AG04449 (cell line): Measurements from ENCODE around the gene MED13L.

Source experiments
- CTCF ChIA-PET: fragments of 350-600 bp; formaldehyde crosslinking; extraction: SDS; loops from one replicate; lab custom pipeline; 2021; ENCODE audit warnings: antibody characterized with exemption; lab: Yijun Ruan, JAX
- POLR2A ChIA-PET: fragments of 400-600, 350-600 bp; formaldehyde crosslinking; extraction: SDS; loops from one replicate; lab custom pipeline; 2020; ENCODE audit warnings: antibody characterized with exemption, inconsistent platforms; lab: Yijun Ruan, JAX
- DNase-seq: peaks from one replicate; pipeline ENCODE4 v3.0.0-alpha.2; 2010; ENCODE audit warnings: low read depth, low spot score
- H3K4me3 ChIP-seq: 2 replicates; pipeline ENCODE4 v1.5.1; 2011; ENCODE audit warnings: low read depth, mild to moderate bottlenecking, control low read depth, low read length
- TF ChIP-seq, protein P1 (sequence below): IDR thresholded peaks from one replicate; pipeline ENCODE4 v1.5.1; 2011; ENCODE audit warnings: mild to moderate bottlenecking, moderate library complexity, low read length, control low read depth, inconsistent platforms; ENCODE audit not compliant: insufficient read depth; ENCODE audit errors: missing control alignments

MED13L gene

DNA sequence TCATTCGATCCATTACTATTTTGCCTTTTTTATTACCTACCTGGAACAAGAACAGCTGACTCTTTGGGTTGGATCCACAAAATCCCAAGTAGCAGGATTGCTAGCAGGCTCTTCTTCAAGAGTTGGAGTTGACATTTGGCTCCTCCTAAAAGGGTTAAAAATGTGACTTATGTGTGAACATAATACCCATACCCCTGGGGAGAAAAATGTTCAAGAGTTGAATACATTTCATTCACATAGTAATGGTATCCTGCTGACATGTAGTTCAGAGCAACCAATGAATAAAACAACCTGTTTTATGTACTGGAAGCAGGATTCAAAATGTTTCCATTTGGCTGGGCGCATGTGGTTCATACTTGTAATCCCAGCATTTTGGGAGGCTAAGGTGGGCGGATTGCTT, 264.7 kb downstream of the MED13L start:
- CTCF ChIA-PET = interaction anchor here (1.2 to 2.1 kb wide), 3 partner anchors 11 to 697 kb away, joined by 3 to 7 read pairs (median 3); no protein-coding TSS in a partner anchor
- POLR2A ChIA-PET = interaction anchor here (0.6 kb wide), 1 partner anchor 670 kb away, joined by 3 read pairs; no protein-coding TSS in a partner anchor
- TF ChIP-seq, protein P1, sequence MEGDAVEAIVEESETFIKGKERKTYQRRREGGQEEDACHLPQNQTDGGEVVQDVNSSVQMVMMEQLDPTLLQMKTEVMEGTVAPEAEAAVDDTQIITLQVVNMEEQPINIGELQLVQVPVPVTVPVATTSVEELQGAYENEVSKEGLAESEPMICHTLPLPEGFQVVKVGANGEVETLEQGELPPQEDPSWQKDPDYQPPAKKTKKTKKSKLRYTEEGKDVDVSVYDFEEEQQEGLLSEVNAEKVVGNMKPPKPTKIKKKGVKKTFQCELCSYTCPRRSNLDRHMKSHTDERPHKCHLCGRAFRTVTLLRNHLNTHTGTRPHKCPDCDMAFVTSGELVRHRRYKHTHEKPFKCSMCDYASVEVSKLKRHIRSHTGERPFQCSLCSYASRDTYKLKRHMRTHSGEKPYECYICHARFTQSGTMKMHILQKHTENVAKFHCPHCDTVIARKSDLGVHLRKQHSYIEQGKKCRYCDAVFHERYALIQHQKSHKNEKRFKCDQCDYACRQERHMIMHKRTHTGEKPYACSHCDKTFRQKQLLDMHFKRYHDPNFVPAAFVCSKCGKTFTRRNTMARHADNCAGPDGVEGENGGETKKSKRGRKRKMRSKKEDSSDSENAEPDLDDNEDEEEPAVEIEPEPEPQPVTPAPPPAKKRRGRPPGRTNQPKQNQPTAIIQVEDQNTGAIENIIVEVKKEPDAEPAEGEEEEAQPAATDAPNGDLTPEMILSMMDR = no peak
- no peak overlapping the region for H3K4me3 ChIP-seq
- DNase-seq = no peak

GRCh38 chr12:116011217-116011616, 266.3 kb downstream of the MED13L start:
- ChIA-PET CTCF (interaction anchor here (1.7 to 2.1 kb wide), 2 partner anchors 12 to 588 kb away, joined by 6 to 7 read pairs; no protein-coding TSS in a partner anchor), POLR2A (no interaction called here)
- no peak for DNase-seq
- TF ChIP-seq, protein P1 = no peak
- H3K4me3 ChIP-seq = no peak overlapping the region

DNA sequence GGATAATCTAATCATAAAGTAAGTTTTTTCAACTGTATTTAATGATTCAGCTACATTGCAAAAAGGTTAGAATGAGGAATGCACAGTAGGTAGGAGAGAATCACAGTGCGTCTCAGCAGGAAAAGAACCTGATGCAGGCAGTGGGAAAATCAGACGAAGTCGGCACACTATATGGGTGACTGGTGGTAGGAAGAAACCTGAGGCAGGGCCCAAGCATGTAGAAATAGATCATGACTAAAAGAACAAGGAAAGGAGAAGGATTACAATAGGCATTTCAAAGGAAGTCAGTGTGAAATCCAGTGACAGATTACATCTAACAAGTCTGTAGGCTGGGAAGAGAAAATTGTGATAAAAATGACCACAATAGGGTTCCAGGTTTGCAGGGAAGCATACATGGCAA, 267.0 kb downstream of the MED13L start:
- no peak overlapping the region for H3K4me3 ChIP-seq
- TF ChIP-seq, protein P1 = no peak
- ChIA-PET POLR2A (no interaction called here), CTCF (interaction anchor here (1.0 kb wide), 1 partner anchor 13 kb away, joined by 4 read pairs; no protein-coding TSS in a partner anchor)
- DNase-seq = no peak

GRCh38 chr12:116009805-116010204, 267.7 kb downstream of the MED13L start:
- CTCF ChIA-PET = interaction anchor here (1.0 kb wide), 1 partner anchor 12 kb away, joined by 4 read pairs; no protein-coding TSS in a partner anchor
- no peak for DNase-seq
- H3K4me3 ChIP-seq = no peak overlapping the region
- TF ChIP-seq, protein P1 = no peak
- POLR2A ChIA-PET = no interaction called here

DNA sequence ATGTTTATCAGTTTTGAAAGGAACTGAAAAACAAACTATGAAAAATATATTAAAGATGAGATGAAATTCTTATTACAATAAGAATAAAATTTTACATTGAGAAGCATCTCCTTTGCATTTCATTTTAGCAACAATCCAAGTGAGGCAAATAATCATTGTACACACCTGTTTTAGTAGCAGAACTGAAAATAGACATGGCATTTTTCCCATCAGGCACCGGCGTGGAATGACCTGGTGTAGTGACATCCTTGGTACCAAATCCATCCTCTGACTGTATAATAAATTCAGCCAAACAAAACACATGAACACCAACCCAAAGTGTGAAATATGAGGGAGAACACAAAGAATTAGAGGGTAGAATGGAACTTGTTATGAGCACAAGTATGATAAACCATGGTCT, 271.4 kb downstream of the MED13L start:
- DNase-seq = no peak
- TF ChIP-seq, protein P1 = no peak
- CTCF ChIA-PET = interaction anchor here (3.9 kb wide), 1 partner anchor 8 kb away, joined by 20 read pairs; no protein-coding TSS in a partner anchor
- H3K4me3 ChIP-seq = no peak overlapping the region
- POLR2A ChIA-PET = no interaction called here

DNA sequence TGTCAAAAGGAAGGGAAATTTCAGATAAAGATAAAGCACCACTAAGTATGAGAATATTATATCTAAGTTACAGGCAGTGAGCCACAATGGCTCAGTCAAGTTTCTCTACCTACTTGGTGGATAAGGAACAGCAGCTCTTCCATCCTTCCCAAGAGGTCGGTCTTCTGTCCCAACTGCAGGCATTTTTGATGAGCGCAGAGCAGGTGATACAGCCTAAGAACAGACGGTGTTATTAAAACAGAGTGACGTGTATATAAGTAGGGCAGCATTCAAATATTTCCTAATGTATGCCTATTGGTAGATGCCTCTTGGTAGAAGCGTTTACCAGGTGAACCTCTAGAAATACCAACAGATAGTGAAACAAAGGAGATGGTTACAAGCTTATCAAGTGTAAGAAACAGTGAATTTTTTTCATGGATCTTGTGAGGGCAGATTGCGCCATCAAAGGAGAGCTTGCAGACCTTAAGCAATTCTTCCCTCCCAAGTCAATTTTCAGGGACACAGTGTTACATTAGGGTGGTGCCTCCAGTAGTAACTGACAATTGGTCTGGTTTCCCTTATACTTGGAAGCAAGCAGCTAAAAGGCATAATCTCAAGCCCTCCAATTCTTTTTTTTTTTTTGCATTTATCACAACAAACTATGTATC, 274.5 kb downstream of the MED13L start:
- no peak overlapping the region for H3K4me3 ChIP-seq
- ChIA-PET CTCF (interaction anchor here (0.6 to 1.6 kb wide), 2 partner anchors 13 to 764 kb away, joined by 3 to 4 read pairs; no protein-coding TSS in a partner anchor), POLR2A (no interaction called here)
- no peak for DNase-seq
- TF ChIP-seq, protein P1 = no peak
